ENCODE measurements around the gene TTC6.

DNA sequence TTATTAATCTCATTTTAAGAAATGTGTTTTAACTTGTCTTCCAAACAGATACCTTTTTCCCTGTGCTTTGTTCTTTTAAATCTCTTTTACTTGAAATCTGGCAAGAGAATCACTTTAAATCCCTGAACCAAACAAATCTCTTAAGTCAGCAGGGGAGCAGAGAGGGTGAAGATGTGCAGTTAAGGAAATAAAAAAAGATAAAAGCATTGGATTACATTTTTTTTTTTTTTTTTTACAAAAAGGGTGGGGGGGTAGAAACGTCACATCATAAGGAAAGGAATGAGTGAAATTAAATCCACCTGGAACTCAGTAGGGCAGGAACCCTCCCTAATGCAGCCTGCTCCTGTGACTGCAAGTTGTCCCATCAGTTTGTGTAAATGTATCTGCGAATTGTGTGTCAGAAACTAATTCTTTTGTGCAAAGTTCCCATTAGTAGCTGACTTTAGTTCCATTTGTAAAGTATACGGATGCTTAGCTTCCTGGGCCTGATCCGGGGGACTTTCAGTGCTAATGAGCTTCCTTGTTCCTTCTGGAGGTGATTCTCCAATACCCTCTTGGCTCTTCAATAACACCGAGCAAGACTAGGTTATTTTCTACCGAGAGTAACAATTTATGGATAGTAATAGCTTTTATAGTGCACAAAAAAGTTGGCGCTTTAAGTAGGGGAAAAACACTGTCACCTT lies 1.5 kb downstream of the TTC6 start:
- TF ChIP-seq, protein P1, sequence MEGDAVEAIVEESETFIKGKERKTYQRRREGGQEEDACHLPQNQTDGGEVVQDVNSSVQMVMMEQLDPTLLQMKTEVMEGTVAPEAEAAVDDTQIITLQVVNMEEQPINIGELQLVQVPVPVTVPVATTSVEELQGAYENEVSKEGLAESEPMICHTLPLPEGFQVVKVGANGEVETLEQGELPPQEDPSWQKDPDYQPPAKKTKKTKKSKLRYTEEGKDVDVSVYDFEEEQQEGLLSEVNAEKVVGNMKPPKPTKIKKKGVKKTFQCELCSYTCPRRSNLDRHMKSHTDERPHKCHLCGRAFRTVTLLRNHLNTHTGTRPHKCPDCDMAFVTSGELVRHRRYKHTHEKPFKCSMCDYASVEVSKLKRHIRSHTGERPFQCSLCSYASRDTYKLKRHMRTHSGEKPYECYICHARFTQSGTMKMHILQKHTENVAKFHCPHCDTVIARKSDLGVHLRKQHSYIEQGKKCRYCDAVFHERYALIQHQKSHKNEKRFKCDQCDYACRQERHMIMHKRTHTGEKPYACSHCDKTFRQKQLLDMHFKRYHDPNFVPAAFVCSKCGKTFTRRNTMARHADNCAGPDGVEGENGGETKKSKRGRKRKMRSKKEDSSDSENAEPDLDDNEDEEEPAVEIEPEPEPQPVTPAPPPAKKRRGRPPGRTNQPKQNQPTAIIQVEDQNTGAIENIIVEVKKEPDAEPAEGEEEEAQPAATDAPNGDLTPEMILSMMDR (IDR thresholded peaks at IDR 0.05): no peak
- no peak for TF ChIP-seq POLR2A (IDR thresholded peaks at IDR 0.05)
